RWPE1 (cell line): ENCODE data around the gene MAN1A1.

ENCODE experiments used
- CTCF ChIA-PET: fragments of 350-600 bp; sonication (Branson Sonifier 250); formaldehyde crosslinking; extraction: SDS; loops from one replicate; lab custom pipeline; 2021; lab: Yijun Ruan, JAX
- POLR2A ChIA-PET: fragments of 400-600 bp; formaldehyde crosslinking; extraction: SDS; loops from one replicate; lab custom pipeline; 2020; ENCODE audit warnings: antibody characterized with exemption; ENCODE audit not compliant: low non-redundant PET; lab: Yijun Ruan, JAX
- DNase-seq: peaks from one replicate; pipeline ENCODE4 v3.0.0; 2012; ENCODE audit warnings: low spot score
- H3K27ac ChIP-seq: fragments of 450-650 bp; 2 replicates; pipeline ENCODE4 v1.5.1; 2017
- CTCF ChIP-seq: fragments of 450-650 bp; conservative IDR thresholded peaks from 2 replicates; pipeline ENCODE4 v1.5.1; 2017; ENCODE audit warnings: low read depth, mild to moderate bottlenecking

MAN1A1 gene

DNA sequence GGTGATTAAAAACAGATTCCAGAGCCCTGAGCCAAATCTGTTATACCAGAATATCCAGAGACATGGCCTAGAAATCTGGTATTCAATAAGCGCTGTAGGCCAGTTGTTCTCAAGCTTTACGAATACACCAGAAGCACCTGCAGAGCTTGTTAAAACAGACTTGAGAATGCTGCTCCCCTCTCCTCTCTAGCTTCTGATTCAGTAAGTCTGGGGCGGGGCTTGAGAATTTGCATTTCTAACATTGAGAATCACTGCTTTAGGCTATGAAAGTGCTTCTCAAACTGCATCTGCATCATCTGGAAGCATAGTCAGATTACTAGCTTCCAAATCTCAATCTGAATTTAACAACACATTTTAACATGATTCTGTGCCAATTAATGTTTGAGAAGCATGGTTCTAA is 20.5 kb upstream of the MAN1A1 start:
- no peak for TF ChIP-seq CTCF
- no peak overlapping the region for H3K27ac ChIP-seq
- POLR2A ChIA-PET, result no interaction called here
- DNase-seq, result no peak
- CTCF ChIA-PET, result interaction anchor here (0.7 kb wide), 1 partner anchor 20 kb away, joined by 4 read pairs; no protein-coding TSS in a partner anchor

- CTCF ChIA-PET, result no interaction called here
- no peak overlapping the region for H3K27ac ChIP-seq
- no peak for DNase-seq
- POLR2A ChIA-PET, result no interaction called here
- no peak for TF ChIP-seq CTCF
Observed at GRCh38 chr6:119368921-119369320, 19.4 kb upstream of the MAN1A1 start.

GRCh38 chr6:119361209-119361608 is 11.6 kb upstream of the MAN1A1 start:
- ChIA-PET POLR2A (no interaction called here), CTCF (no interaction called here)
- H3K27ac ChIP-seq, result no peak overlapping the region
- DNase-seq, result no peak
- TF ChIP-seq CTCF, result no peak

DNA sequence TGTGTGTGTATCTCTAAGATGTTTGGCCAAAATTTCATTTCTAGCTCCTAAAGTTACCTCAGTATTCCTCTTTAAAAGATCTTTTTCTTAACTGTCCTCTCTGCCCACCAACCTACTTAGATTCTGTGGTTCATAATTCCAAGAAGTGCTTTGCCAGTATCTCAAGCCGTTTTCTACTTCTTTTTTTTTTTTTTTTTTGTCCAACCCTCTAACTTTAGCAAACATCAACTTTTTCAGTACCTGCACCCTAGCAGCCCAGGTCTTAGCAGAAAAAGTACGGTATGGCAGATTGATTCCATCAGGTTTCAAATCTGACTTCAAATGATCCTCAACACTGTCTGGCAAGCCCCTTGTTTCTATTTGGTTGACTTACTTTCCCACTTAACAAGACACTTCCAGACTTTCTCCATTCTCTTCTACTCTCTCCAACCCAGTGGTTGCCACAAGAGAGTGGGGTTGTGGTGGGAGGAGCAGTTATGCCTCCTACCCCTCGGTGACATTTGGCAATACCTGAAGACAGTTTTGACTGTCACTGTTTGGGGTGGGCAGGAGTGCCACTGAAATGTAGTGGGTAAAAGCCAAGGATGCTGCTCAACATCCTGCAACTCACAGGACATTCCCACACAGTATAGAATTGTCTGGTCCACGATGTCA is 10.8 kb upstream of the MAN1A1 start:
- H3K27ac ChIP-seq, result no peak overlapping the region
- no peak for DNase-seq
- no peak for TF ChIP-seq CTCF
- ChIA-PET POLR2A (no interaction called here), CTCF (no interaction called here)

DNA sequence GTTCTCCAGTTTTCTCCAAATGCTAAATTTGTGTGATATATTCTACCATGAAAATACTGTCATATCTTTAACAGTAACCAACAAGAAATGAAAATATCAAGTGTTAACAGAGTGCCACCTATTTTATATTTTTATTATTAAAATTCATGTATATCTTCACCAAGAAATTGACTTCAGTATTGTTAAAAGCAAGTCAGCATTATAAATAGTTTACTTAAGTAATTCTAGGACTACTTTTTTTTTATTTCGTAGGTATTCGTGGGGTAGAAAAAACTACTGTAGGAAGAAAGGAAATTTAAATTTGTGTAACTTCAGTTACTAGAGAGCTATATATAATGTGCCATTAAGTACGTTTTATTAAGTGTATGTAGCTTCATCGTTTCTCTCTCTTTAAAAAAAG is 6.3 kb upstream of the MAN1A1 start:
- ChIA-PET POLR2A (no interaction called here), CTCF (no interaction called here)
- no peak for DNase-seq
- H3K27ac ChIP-seq, result no peak overlapping the region
- TF ChIP-seq CTCF, result no peak

DNA sequence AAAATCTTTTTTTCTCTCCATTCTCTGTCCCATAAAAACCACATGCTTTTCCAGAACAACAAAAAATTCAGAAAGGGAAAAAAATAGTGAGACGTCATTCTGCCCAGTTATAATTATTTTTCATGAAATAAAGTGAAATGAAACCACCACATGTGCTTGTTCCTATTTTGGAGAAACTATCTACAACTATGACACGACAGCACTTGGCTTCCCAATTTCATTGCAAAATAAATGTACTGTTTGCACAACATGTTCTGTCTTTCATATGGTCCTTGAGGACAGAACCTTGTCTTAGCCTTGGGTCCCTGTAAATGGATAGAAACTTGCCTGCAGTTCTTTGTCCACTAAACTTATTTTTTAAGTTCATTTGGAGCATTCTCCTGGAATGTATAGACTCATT is 5.6 kb upstream of the MAN1A1 start:
- ChIA-PET POLR2A (no interaction called here), CTCF (no interaction called here)
- no peak for TF ChIP-seq CTCF

DNA sequence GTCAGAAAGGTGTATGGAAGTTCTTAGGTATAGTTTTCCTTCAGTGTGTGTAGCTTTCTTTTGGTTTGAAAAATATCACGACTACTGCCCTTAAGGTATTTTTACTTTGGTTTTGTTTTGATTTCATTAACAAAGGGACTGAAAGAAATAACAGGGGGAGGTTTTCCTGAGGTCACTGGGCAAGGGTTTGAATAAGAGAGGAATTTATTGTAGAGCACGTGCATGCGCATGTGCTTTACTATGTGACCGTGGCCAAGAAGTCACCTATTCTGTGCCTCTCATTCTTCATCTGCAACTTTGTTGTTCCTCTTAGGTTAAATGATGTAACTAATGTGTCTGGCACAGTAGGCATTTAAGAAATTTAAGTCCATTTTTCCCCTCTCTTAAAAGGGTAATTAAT is 4.1 kb upstream of the MAN1A1 start:
- POLR2A ChIA-PET, result no interaction called here
- CTCF ChIA-PET, result no interaction called here
- no peak for DNase-seq
- TF ChIP-seq CTCF, result no peak
- no peak overlapping the region for H3K27ac ChIP-seq

More for the DNA sequence above, 5.6 kb upstream of the MAN1A1 start:
- H3K27ac ChIP-seq, result no peak overlapping the region
- DNase-seq, result no peak
